ENCODE results near the gene VIPR1.

DNA sequence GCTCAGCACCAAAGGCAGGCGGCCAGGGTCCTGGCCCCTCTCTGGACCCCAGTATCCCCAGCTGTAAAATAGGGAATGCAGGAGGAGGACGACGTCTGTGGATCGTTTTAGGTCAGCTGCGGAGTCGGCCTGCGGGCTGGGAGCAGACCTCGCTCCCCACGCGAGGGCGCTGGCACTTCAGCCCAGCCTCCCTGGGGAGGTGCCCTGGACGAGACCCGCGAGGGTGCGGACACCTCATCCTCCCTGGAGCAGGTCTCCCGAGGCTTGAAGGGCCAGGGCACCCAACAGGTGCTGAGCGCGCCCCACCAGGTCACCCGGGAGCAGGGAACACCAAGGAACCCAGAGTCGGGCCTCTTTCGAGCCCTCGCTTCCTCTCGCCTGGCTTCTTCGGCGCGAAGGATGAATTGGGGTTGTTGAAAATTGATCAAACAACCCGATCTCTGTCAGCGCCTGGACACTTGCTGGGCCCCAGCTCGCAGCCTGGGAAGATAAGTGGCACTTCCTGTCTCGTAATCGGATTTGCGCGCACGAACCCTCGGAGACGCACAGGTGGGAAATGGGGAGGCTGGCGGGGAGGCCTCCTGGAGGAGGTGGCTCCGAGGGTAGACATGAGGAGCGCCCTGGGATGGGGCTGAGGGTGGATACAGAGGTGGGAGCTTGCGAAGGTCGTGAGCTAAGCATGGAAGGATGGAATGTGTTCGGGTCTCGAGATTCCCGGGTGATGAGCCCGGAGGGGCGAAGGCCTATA is 588 bp upstream of the VIPR1 start:
- peak; percentile 60 for TF ChIP-seq CTCF (IDR thresholded peaks at IDR 0.05; ENCODE audit: insufficient read depth, low read length)
- no peak for TF ChIP-seq POLR2AphosphoS5 (IDR thresholded peaks at IDR 0.05; ENCODE audit: low read depth)
